Fibroblast of pulmonary artery (primary cell): ENCODE measurements around the gene SERPINA10.

Experiments used
- DNase-seq: peaks from one replicate; pipeline ENCODE4 v3.0.0-alpha.2; 2010; ENCODE audit warnings: low read depth
- H3K4me3 ChIP-seq: replicated peaks from 2 replicates; pipeline ENCODE4 v1.5.1; 2011; ENCODE audit warnings: low read depth, mild to moderate bottlenecking, control low read depth, low read length, moderate library complexity
- CTCF ChIP-seq: IDR thresholded peaks from 2 replicates; pipeline ENCODE4 v1.5.1; 2011; ENCODE audit warnings: mild to moderate bottlenecking, control low read depth, low read length, inconsistent platforms; ENCODE audit errors: missing control alignments

Gene SERPINA10

GRCh38 chr14:94293578-94293924, 483 bp upstream of the SERPINA10 start:
- no peak for TF ChIP-seq CTCF
- no peak for DNase-seq
- no peak overlapping the region for H3K4me3 ChIP-seq

GRCh38 chr14:94292526-94292871, 569 bp downstream of the SERPINA10 start:
- no peak for DNase-seq
- H3K4me3 ChIP-seq = no peak overlapping the region
- TF ChIP-seq CTCF = no peak

GRCh38 chr14:94291906-94292525, 1.1 kb downstream of the SERPINA10 start:
- no peak for DNase-seq
- H3K4me3 ChIP-seq = no peak overlapping the region

GRCh38 chr14:94291159-94291905, 1.7 kb downstream of the SERPINA10 start:
- no peak overlapping the region for H3K4me3 ChIP-seq
- no peak for DNase-seq
- no peak for TF ChIP-seq CTCF

More at GRCh38 chr14:94291906-94292525, 1.1 kb downstream of the SERPINA10 start:
- TF ChIP-seq CTCF = no peak

- no peak for TF ChIP-seq CTCF
- DNase-seq = no peak
- no peak overlapping the region for H3K4me3 ChIP-seq
Measured at GRCh38 chr14:94290197-94290596, 2.9 kb downstream of the SERPINA10 start.

- TF ChIP-seq CTCF = no peak
- no peak for DNase-seq
- no peak overlapping the region for H3K4me3 ChIP-seq
Measured at GRCh38 chr14:94288610-94289465, 4.2 kb downstream of the SERPINA10 start.
